SIG-M5 treated with dmso at 0.1 percent for 504 hours (cell line): ENCODE data around the gene C7.
"Not testable (repeated sequence)": the region's sequence is repeated elsewhere in the genome, so short reads cannot be mapped to it uniquely, and the experiment has no call there.

Experiments used
- DNase-seq: peaks from one replicate; lab custom pipeline; 2025; ENCODE audit not compliant: unreplicated experiment; lab: John Stamatoyannopoulos, UW

Gene C7

DNA sequence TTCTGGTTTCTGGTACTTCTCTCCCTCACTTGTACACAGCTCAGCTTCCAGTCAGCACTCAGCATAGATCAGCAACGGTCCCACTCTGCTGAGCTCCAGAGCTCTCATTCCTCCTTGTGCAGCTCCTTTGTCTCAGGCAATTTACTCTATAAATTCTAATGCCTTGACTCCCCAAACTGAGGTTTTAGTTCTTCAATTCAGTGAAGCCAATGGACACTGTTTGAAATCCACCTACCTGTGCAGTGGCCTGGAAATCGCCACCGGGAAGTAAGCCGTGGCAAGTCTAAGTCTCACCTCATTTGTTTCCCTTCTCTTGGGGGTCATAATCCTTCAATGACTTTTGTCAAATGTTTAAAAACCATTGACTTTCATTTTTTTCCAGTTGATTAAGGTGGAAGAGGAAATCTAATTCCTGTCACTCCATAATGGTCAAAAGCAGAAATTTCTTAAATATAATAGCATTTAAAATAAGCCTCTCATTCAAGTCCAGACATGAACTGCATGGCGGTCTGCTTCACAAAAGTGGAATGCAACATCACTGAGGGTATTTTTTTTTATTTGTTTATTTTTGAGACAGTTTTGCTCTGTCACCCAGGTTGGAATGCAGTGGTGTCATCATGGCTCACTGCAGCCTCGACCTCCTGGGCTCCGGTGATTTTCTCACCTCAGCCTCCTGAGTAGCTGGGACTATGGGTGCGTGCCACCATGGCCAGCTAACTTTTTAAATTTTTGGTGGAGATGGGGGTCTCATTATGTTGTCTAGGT lies 79.6 kb downstream of the C7 start:
- no peak for DNase-seq

GRCh38 chr5:40991168-40991980 lies 82.1 kb downstream of the C7 start:
- DNase-seq: no peak

- DNase-seq: no peak
Measured at GRCh38 chr5:40991981-40992559, 82.8 kb downstream of the C7 start.

- no peak for DNase-seq
Measured at GRCh38 chr5:40995801-40996586, 86.7 kb downstream of the C7 start.

GRCh38 chr5:40999142-40999541 lies 89.8 kb downstream of the C7 start:
- no peak for DNase-seq

- DNase-seq: no peak
Measured at GRCh38 chr5:40999966-41000365, 90.7 kb downstream of the C7 start.

DNA sequence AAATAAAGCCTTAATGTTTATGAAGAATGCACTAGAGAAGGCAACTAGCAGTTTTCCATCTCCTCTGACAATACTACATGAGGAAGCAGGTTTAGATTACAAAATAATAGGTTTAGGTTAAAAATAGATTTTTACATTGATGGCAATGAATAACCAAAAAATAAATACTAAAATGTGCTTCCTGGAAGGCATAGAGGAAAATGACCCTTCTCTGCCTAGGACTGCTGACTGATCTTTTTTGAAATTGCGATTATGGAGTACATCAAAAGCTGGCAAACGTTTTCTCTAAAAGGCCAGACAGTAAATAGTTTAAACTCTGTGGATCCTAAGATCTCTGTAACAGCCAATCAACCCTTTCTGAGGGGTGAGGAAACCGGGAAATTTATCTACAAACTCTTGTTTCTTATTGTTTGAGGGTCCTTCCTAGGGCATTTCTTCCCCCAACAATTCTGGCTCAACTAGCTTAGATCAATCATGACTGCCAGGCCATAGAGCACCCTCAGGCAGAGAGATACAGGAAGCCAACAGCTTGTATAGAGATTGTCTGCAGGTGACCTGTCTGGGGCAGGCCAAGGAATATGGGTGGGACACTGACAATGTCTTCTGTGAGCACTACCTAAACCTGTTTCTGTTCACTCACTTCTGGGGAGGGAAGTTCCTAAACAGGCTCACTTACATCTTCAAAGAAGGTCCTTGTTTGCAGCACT lies 94.5 kb downstream of the C7 start:
- DNase-seq: no peak

DNA sequence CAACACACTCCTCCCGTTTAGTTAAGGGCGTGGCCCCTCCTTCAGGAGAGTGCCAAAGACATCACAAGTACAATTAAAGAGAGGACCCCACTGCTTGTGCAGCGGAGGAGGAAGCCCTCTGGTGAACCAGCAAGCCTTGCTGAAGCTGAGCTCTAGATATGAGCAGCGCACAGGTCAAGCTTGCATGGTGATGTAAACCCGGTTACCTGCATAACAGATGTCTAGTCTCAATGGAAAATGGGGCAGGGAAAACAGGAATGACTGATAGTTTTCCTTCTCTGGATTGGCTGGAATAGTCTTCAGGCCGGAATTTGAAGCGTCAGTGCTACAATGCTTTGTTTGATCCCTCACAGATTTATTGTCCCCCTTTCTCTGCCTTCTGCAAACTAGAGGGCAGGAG lies 95.6 kb downstream of the C7 start:
- DNase-seq: no peak

GRCh38 chr5:41009232-41009631 lies 99.9 kb downstream of the C7 start:
- no peak for DNase-seq

DNA sequence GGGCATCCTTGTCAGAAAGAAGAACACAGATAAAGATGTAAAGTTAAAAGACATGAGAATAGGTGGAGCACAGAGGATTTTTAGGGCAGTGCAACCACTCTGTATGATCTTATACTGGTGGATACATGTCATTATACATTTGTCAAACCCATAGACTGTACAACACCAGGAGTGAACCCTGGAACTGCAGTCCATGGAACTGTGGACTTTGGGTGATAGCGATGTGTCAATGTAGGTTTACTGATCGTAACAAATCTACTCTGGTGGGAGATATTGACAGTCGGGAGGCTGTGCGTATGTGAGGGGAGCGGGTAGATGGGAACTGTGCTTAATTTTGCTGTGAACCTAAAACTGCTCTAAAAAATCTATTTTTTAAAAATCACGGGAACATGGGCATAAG lies 101.3 kb downstream of the C7 start:
- no peak for DNase-seq

DNA sequence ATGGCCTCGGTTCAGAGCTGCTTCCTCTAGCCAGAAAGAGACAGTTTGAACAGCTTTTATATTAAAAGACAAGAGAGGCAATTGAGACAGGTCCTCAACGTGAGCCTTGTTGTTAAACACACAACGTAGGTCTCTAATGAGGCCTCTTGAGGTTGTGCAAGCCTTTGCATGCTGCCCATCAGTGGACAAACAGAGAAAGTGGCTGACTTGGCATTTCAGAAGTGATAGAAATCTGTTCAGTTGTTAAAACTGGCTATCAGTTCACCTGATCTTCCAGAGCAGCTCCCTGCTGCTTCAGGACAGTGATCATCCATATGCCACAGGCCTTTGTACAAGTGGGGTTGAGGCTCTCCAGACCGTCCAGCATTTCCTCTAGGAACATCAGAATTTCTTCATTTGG lies 103.0 kb downstream of the C7 start:
- no peak for DNase-seq

- not testable (repeated sequence) for DNase-seq
Measured at GRCh38 chr5:41022600-41022999, 113.3 kb downstream of the C7 start.
